OCI-LY1 (cell line): ENCODE measurements around the gene EXOC6B.

Source experiments
- CTCF ChIP-seq: fragments of 200-600 bp; sonication (generic), shearing (Covaris generic); IDR thresholded peaks from 2 replicates; pipeline ENCODE4 v1.5.1; 2017; ENCODE audit warnings: mild to moderate bottlenecking, antibody characterized with exemption, low read length, moderate library complexity, mixed read lengths
- EZH2 ChIP-seq: fragments of 200-600 bp; sonication (generic), shearing (Covaris generic); IDR thresholded peaks from 2 replicates; pipeline ENCODE4 v1.8.0; 2017; ENCODE audit warnings: borderline replicate concordance, mixed run types, mild to moderate bottlenecking, antibody characterized with exemption, low read length, moderate library complexity, mixed read lengths

GRCh38 chr2:72494392-72494791 is 331.4 kb downstream of the EXOC6B start:
- TF ChIP-seq CTCF (no peak), EZH2 (no peak)
